22Rv1 (cell line): Measurements from ENCODE around the gene SLIT3.

Source experiments
- H3K27ac ChIP-seq: fragments of 450-650 bp; 2 replicates; pipeline ENCODE4 v1.5.1; 2017
- CTCF ChIP-seq: fragments of 450-650 bp; IDR thresholded peaks from 2 replicates; pipeline ENCODE4 v1.5.1; 2017; ENCODE audit warnings: mild to moderate bottlenecking
- ZFX ChIP-seq: fragments of 450-650 bp; IDR thresholded peaks from 2 replicates; pipeline ENCODE4 v1.6.1; 2017; ENCODE audit warnings: antibody characterized with exemption, borderline replicate concordance

Gene SLIT3

GRCh38 chr5:168858371-168858770, 442.6 kb downstream of the SLIT3 start:
- no peak overlapping the region for H3K27ac ChIP-seq
- TF ChIP-seq CTCF (no peak), ZFX (no peak)

GRCh38 chr5:168853972-168854371, 447.0 kb downstream of the SLIT3 start:
- no peak for TF ChIP-seq ZFX
- no peak for TF ChIP-seq CTCF
- no peak overlapping the region for H3K27ac ChIP-seq

GRCh38 chr5:168852329-168852728, 448.6 kb downstream of the SLIT3 start:
- TF ChIP-seq ZFX (no peak), CTCF (no peak)
- H3K27ac ChIP-seq: no peak overlapping the region

- no peak overlapping the region for H3K27ac ChIP-seq
- TF ChIP-seq CTCF (no peak), ZFX (no peak)
Measured at GRCh38 chr5:168851902-168852321, 449.0 kb downstream of the SLIT3 start.

- TF ChIP-seq CTCF (no peak), ZFX (no peak)
- no peak overlapping the region for H3K27ac ChIP-seq
Measured at GRCh38 chr5:168850683-168851082, 450.3 kb downstream of the SLIT3 start.

- TF ChIP-seq CTCF: no peak
- no peak for TF ChIP-seq ZFX
- no peak overlapping the region for H3K27ac ChIP-seq
Measured at GRCh38 chr5:168848569-168848968, 452.4 kb downstream of the SLIT3 start.

- no peak overlapping the region for H3K27ac ChIP-seq
- TF ChIP-seq CTCF (no peak), ZFX (no peak)
Measured at GRCh38 chr5:168847511-168848073, 453.3 kb downstream of the SLIT3 start.
